IPS-20b (cell line): ENCODE data around the gene KATNBL1.
"Not testable (repeated sequence)": the region's sequence is repeated elsewhere in the genome, so short reads cannot be mapped to it uniquely, and the experiment has no call there.

Experiments used
- H3K27ac ChIP-seq: one replicate; pipeline ENCODE4 v1.5.1; 2013; ENCODE audit warnings: low read length
- H3K27me3 ChIP-seq: 2 replicates; pipeline ENCODE4 v1.6.1; 2013; ENCODE audit warnings: mild to moderate bottlenecking, low read length, inconsistent platforms; ENCODE audit not compliant: insufficient read depth
- H3K36me3 ChIP-seq: 2 replicates; pipeline ENCODE4 v1.6.1; 2013; ENCODE audit warnings: low read depth, mild to moderate bottlenecking, inconsistent platforms, low read length, moderate library complexity; ENCODE audit not compliant: insufficient read depth
- H3K4me1 ChIP-seq: 2 replicates; pipeline ENCODE4 v1.6.1; 2013; ENCODE audit warnings: mild to moderate bottlenecking, control low read depth, inconsistent platforms, low read length, moderate library complexity; ENCODE audit not compliant: insufficient read depth
- H3K4me3 ChIP-seq: 2 replicates; pipeline ENCODE4 v1.5.1; 2013; ENCODE audit warnings: mild to moderate bottlenecking, low read length, inconsistent platforms
- H3K9ac ChIP-seq: 2 replicates; pipeline ENCODE4 v1.6.1; 2013; ENCODE audit warnings: low read depth, mild to moderate bottlenecking, inconsistent platforms, low read length, moderate library complexity
- H3K9me3 ChIP-seq: 2 replicates; pipeline ENCODE4 v1.6.1; 2013; ENCODE audit warnings: mild to moderate bottlenecking, low read depth, low read length, inconsistent platforms; ENCODE audit not compliant: insufficient read depth

KATNBL1 gene

GRCh38 chr15:34132881-34133280 lies 77.0 kb downstream of the KATNBL1 start:
- Histone ChIP-seq H3K27ac (no peak overlapping the region), H3K4me3 (no peak overlapping the region), H3K9me3 (no peaks in the 10 kb centered on the region), H3K4me1 (no peaks in the 10 kb centered on the region), H3K27me3 (no peaks in the 10 kb centered on the region), H3K9ac (no peak overlapping the region), H3K36me3 (no peaks in the 10 kb centered on the region)

- Histone ChIP-seq H3K4me3 (no peak overlapping the region), H3K9ac (no peak overlapping the region), H3K4me1 (peaks cover 3% of the 10 kb centered on the region; the same call in 1 of the 2 replicates), H3K27me3 (no peaks in the 10 kb centered on the region), H3K9me3 (no peaks in the 10 kb centered on the region), H3K36me3 (no peaks in the 10 kb centered on the region), H3K27ac (no peak overlapping the region)
Measured at GRCh38 chr15:34128898-34129297, 81.0 kb downstream of the KATNBL1 start.

- Histone ChIP-seq H3K4me3 (no peak overlapping the region), H3K4me1 (peaks cover 3% of the 10 kb centered on the region; the same call in 1 of the 2 replicates), H3K27ac (no peak overlapping the region), H3K9ac (no peak overlapping the region), H3K27me3 (no peaks in the 10 kb centered on the region), H3K9me3 (no peaks in the 10 kb centered on the region), H3K36me3 (no peaks in the 10 kb centered on the region)
Measured at GRCh38 chr15:34126522-34126921, 83.4 kb downstream of the KATNBL1 start.

GRCh38 chr15:34125945-34126344 lies 84.0 kb downstream of the KATNBL1 start:
- no peak overlapping the region for H3K4me3 ChIP-seq
- no peaks in the 10 kb centered on the region for H3K36me3 ChIP-seq
- no peaks in the 10 kb centered on the region for H3K27me3 ChIP-seq
- no peak overlapping the region for H3K27ac ChIP-seq
- H3K4me1 ChIP-seq, result peaks cover 3% of the 10 kb centered on the region; the same call in 1 of the 2 replicates
- no peaks in the 10 kb centered on the region for H3K9me3 ChIP-seq
- H3K9ac ChIP-seq, result no peak overlapping the region

GRCh38 chr15:34124651-34125050 lies 85.2 kb downstream of the KATNBL1 start:
- no peaks in the 10 kb centered on the region for H3K36me3 ChIP-seq
- H3K4me3 ChIP-seq, result no peak overlapping the region
- no peaks in the 10 kb centered on the region for H3K27me3 ChIP-seq
- no peak overlapping the region for H3K9ac ChIP-seq
- H3K27ac ChIP-seq, result no peak overlapping the region
- H3K4me1 ChIP-seq, result peaks cover 3% of the 10 kb centered on the region; the same call in 1 of the 2 replicates
- H3K9me3 ChIP-seq, result no peaks in the 10 kb centered on the region

- peaks cover 3% of the 10 kb centered on the region; the same call in 1 of the 2 replicates for H3K4me1 ChIP-seq
- no peak overlapping the region for H3K27ac ChIP-seq
- no peak overlapping the region for H3K9ac ChIP-seq
- no peaks in the 10 kb centered on the region for H3K27me3 ChIP-seq
- no peak overlapping the region for H3K4me3 ChIP-seq
- no peaks in the 10 kb centered on the region for H3K9me3 ChIP-seq
- no peaks in the 10 kb centered on the region for H3K36me3 ChIP-seq
Measured at GRCh38 chr15:34122771-34123183, 87.1 kb downstream of the KATNBL1 start.

- H3K36me3 ChIP-seq, H3K4me1 ChIP-seq, H3K27me3 ChIP-seq, H3K27ac ChIP-seq, H3K9me3 ChIP-seq, H3K9ac ChIP-seq, H3K4me3 ChIP-seq: not testable (repeated sequence)
Measured at GRCh38 chr15:34121786-34122185, 88.1 kb downstream of the KATNBL1 start.

- not testable (repeated sequence) for H3K27ac ChIP-seq, H3K9me3 ChIP-seq, H3K4me1 ChIP-seq, H3K4me3 ChIP-seq, H3K27me3 ChIP-seq, H3K9ac ChIP-seq, H3K36me3 ChIP-seq
Measured at GRCh38 chr15:34120420-34120819, 89.5 kb downstream of the KATNBL1 start.

GRCh38 chr15:34119291-34119690 lies 90.6 kb downstream of the KATNBL1 start:
- Histone ChIP-seq H3K27ac (no peak overlapping the region), H3K36me3 (no peaks in the 10 kb centered on the region), H3K4me1 (no peaks in the 10 kb centered on the region), H3K27me3 (no peaks in the 10 kb centered on the region), H3K4me3 (no peak overlapping the region), H3K9ac (no peak overlapping the region), H3K9me3 (no peaks in the 10 kb centered on the region)

GRCh38 chr15:34116620-34117019 lies 93.3 kb downstream of the KATNBL1 start:
- Histone ChIP-seq H3K36me3 (no peaks in the 10 kb centered on the region), H3K4me1 (no peaks in the 10 kb centered on the region), H3K4me3 (no peak overlapping the region), H3K27ac (no peak overlapping the region), H3K27me3 (no peaks in the 10 kb centered on the region), H3K9me3 (no peaks in the 10 kb centered on the region), H3K9ac (no peak overlapping the region)

GRCh38 chr15:34114739-34115138 lies 95.2 kb downstream of the KATNBL1 start:
- H3K27ac ChIP-seq, result no peak overlapping the region
- no peaks in the 10 kb centered on the region for H3K36me3 ChIP-seq
- H3K9me3 ChIP-seq, result no peaks in the 10 kb centered on the region
- H3K9ac ChIP-seq, result no peak overlapping the region
- H3K27me3 ChIP-seq, result no peaks in the 10 kb centered on the region
- no peaks in the 10 kb centered on the region for H3K4me1 ChIP-seq
- H3K4me3 ChIP-seq, result no peak overlapping the region

GRCh38 chr15:34114215-34114614 lies 95.7 kb downstream of the KATNBL1 start:
- no peak overlapping the region for H3K27ac ChIP-seq
- H3K4me1 ChIP-seq, result no peaks in the 10 kb centered on the region
- H3K36me3 ChIP-seq, result no peaks in the 10 kb centered on the region
- no peaks in the 10 kb centered on the region for H3K27me3 ChIP-seq
- H3K4me3 ChIP-seq, result no peak overlapping the region
- no peaks in the 10 kb centered on the region for H3K9me3 ChIP-seq
- H3K9ac ChIP-seq, result no peak overlapping the region

GRCh38 chr15:34111488-34111887 lies 98.4 kb downstream of the KATNBL1 start:
- H3K9ac ChIP-seq, result no peak overlapping the region; the same call in 1 of the 2 replicates
- H3K36me3 ChIP-seq, result no peaks in the 10 kb centered on the region
- no peak overlapping the region for H3K4me3 ChIP-seq
- H3K27me3 ChIP-seq, result no peaks in the 10 kb centered on the region
- no peak overlapping the region for H3K27ac ChIP-seq
- H3K4me1 ChIP-seq, result no peaks in the 10 kb centered on the region
- no peaks in the 10 kb centered on the region for H3K9me3 ChIP-seq
